GM12878 (cell line): ENCODE data around the gene SORT1. TPM values are rescaled to one million over a fixed set of nuclear protein-coding genes. Genes with fewer than 3 reads are reported as not detected.
A peak's percentile ranks its signal among the peaks of the same experiment; 100 is the strongest.

Experiments
- ASH2L ChIP-seq: fragments of 300-600, 200-600 bp; sonication (generic); IDR thresholded peaks from 2 replicates; pipeline ENCODE4 v1.6.1; 2017; ENCODE audit warnings: low read depth, mild to moderate bottlenecking, borderline replicate concordance
- ATF2 ChIP-seq: IDR thresholded peaks from 2 replicates; pipeline ENCODE4 v1.6.1; 2012; ENCODE audit warnings: low read length, inconsistent platforms
- CBFB ChIP-seq: IDR thresholded peaks from 2 replicates; pipeline ENCODE4 v1.6.1; 2016; ENCODE audit warnings: antibody characterized with exemption, low read depth
- CTCF ChIP-seq, 3 experiments: IDR thresholded peaks in 2 of 3; conservative IDR thresholded peaks in 1 of 3; 2 replicates each; pipeline ENCODE4 v1.5.1; 2011; ENCODE audit warnings: low read depth in 3 of 3, low read length in 3 of 3, mild to moderate bottlenecking in 3 of 3, control low read depth in 2 of 3, moderate library complexity in 2 of 3, inconsistent platforms in 1 of 3, mixed read lengths in 1 of 3; ENCODE audit not compliant: control insufficient read depth in 2 of 3, insufficient read depth in 1 of 3; ENCODE audit errors: extremely low read depth in 1 of 3
- GABPA ChIP-seq: IDR thresholded peaks from 2 replicates; pipeline ENCODE4 v1.6.1; 2014; ENCODE audit warnings: antibody characterized with exemption, low read depth, mild to moderate bottlenecking, inconsistent platforms
- HDAC6 ChIP-seq: fragments of 200-600 bp; sonication (generic); IDR thresholded peaks from one replicate; pipeline ENCODE4 v1.8.0; 2017; ENCODE audit warnings: antibody characterized with exemption; ENCODE audit not compliant: unreplicated experiment
- IKZF1 ChIP-seq: fragments of 450-650 bp; conservative IDR thresholded peaks from 2 replicates; pipeline ENCODE4 v1.6.1; 2017; ENCODE audit warnings: antibody characterized with exemption, mild to moderate bottlenecking
- IRF3 ChIP-seq: fragments of 450-650 bp; IDR thresholded peaks from 2 replicates; pipeline ENCODE4 v1.6.1; 2014; ENCODE audit warnings: mild to moderate bottlenecking
- KLF5 ChIP-seq: fragments of 450-650 bp; IDR thresholded peaks from 2 replicates; pipeline ENCODE4 v1.6.1; 2014; ENCODE audit warnings: mild to moderate bottlenecking; ENCODE audit not compliant: partially characterized antibody
- NFYB ChIP-seq: IDR thresholded peaks from 2 replicates; pipeline ENCODE4 v1.6.1; 2011; ENCODE audit warnings: low read depth, mild to moderate bottlenecking, low read length, improper control_type of control experiment, moderate library complexity; ENCODE audit not compliant: insufficient read depth
- NR2F1 ChIP-seq: fragments of 450-650 bp; conservative IDR thresholded peaks from 2 replicates; pipeline ENCODE4 v1.6.1; 2017; ENCODE audit warnings: mild to moderate bottlenecking
- PAX5 ChIP-seq: IDR thresholded peaks from 2 replicates; pipeline ENCODE4 v1.6.1; 2011; ENCODE audit warnings: low read depth, low read length, borderline replicate concordance
- RUNX3 ChIP-seq: IDR thresholded peaks from 2 replicates; pipeline ENCODE4 v1.6.1; 2012; ENCODE audit warnings: low read length, inconsistent platforms
- SIN3A ChIP-seq: IDR thresholded peaks from 2 replicates; pipeline ENCODE4 v1.6.1; 2012; ENCODE audit warnings: low read depth, low read length, improper control_type of control experiment
- SIX5 ChIP-seq: IDR thresholded peaks from 2 replicates; pipeline ENCODE4 v1.6.1; 2011; ENCODE audit warnings: mild to moderate bottlenecking, low read depth, low read length, moderate library complexity; ENCODE audit not compliant: severe bottlenecking
- SMAD1 ChIP-seq: fragments of 450-650 bp; IDR thresholded peaks from 2 replicates; pipeline ENCODE4 v1.6.1; 2018; ENCODE audit warnings: mild to moderate bottlenecking, low read depth; ENCODE audit not compliant: partially characterized antibody
- SMARCA5 ChIP-seq: fragments of 450-650 bp; IDR thresholded peaks from 2 replicates; pipeline ENCODE4 v1.6.1; 2017; ENCODE audit warnings: mild to moderate bottlenecking
- TBL1XR1 ChIP-seq: IDR thresholded peaks from 2 replicates; pipeline ENCODE4 v1.6.1; 2012; ENCODE audit warnings: low read depth, low read length, improper control_type of control experiment
- TCF12 ChIP-seq: IDR thresholded peaks from 2 replicates; pipeline ENCODE4 v1.6.1; 2011; ENCODE audit warnings: low read depth, mild to moderate bottlenecking, low read length
- YY1 ChIP-seq: IDR thresholded peaks from 2 replicates; pipeline ENCODE4 v1.6.1; 2011; ENCODE audit warnings: low read depth, mild to moderate bottlenecking, low read length
- ZBED1 ChIP-seq: IDR thresholded peaks from 2 replicates; pipeline ENCODE4 v1.6.1; 2016; ENCODE audit warnings: borderline replicate concordance
- ZNF207 ChIP-seq: fragments of 450-650 bp; IDR thresholded peaks from 2 replicates; pipeline ENCODE4 v1.6.1; 2014; ENCODE audit warnings: antibody characterized with exemption, mild to moderate bottlenecking, borderline replicate concordance
- polyA plus RNA-seq, 11 experiments: library from polyadenylated mRNA; depleted of rRNA in 4 of 11; unstranded in 6 of 11; stranded (reverse) in 5 of 11; fragments of >200 nt; fragmentation: Nextera tagmentation in 4 of 11; fragmentation: Illumina TruSeq in 1 of 11; extraction: Ambion mirVana in 4 of 11; extraction: Trizol in 1 of 11; gene quantifications; 1 replicate in 1 of 11; 2 replicates in 10 of 11; pipeline versions ENCODE4 v1.2.1 to v1.2.3, GENCODE V29; 2011 to 2016; ENCODE audit warnings: inconsistent platforms in 2 of 11, missing spikeins in 2 of 11, low read depth in 1 of 11
- total RNA-seq, 4 experiments: library from RNA; depleted of rRNA in 3 of 4; stranded (reverse); fragments of >200 nt in 3 of 4; fragmentation: Illumina TruSeq in 1 of 4; extraction: Trizol in 1 of 4; gene quantifications; 2 replicates each; pipeline versions ENCODE4 v1.2.1 to v1.2.3, GENCODE V29; 2013 to 2021
- TF ChIP-seq, protein P1 (sequence below): fragments of 450-650 bp; IDR thresholded peaks from 2 replicates; pipeline ENCODE4 v1.6.1; 2016; ENCODE audit warnings: mild to moderate bottlenecking, moderate library complexity, borderline replicate concordance
- TF ChIP-seq, protein P2 (sequence below): IDR thresholded peaks from 2 replicates; pipeline ENCODE4 v1.6.1; 2011; ENCODE audit warnings: low read depth, mild to moderate bottlenecking, low read length, moderate library complexity, borderline replicate concordance; ENCODE audit errors: extremely low read depth

Gene SORT1
- total and polyA plus RNA-seq, 10 of the 15 experiments (the other 5 are each of a cell fraction or from before 2014, with no cell fraction given), result 0.06 to 1.9 (median 0.33) TPM; not detected in 1

- TF ChIP-seq, protein P1, sequence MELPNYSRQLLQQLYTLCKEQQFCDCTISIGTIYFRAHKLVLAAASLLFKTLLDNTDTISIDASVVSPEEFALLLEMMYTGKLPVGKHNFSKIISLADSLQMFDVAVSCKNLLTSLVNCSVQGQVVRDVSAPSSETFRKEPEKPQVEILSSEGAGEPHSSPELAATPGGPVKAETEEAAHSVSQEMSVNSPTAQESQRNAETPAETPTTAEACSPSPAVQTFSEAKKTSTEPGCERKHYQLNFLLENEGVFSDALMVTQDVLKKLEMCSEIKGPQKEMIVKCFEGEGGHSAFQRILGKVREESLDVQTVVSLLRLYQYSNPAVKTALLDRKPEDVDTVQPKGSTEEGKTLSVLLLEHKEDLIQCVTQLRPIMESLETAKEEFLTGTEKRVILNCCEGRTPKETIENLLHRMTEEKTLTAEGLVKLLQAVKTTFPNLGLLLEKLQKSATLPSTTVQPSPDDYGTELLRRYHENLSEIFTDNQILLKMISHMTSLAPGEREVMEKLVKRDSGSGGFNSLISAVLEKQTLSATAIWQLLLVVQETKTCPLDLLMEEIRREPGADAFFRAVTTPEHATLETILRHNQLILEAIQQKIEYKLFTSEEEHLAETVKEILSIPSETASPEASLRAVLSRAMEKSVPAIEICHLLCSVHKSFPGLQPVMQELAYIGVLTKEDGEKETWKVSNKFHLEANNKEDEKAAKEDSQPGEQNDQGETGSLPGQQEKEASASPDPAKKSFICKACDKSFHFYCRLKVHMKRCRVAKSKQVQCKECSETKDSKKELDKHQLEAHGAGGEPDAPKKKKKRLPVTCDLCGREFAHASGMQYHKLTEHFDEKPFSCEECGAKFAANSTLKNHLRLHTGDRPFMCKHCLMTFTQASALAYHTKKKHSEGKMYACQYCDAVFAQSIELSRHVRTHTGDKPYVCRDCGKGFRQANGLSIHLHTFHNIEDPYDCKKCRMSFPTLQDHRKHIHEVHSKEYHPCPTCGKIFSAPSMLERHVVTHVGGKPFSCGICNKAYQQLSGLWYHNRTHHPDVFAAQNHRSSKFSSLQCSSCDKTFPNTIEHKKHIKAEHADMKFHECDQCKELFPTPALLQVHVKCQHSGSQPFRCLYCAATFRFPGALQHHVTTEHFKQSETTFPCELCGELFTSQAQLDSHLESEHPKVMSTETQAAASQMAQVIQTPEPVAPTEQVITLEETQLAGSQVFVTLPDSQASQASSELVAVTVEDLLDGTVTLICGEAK, result no peak
- TF ChIP-seq, protein P2, sequence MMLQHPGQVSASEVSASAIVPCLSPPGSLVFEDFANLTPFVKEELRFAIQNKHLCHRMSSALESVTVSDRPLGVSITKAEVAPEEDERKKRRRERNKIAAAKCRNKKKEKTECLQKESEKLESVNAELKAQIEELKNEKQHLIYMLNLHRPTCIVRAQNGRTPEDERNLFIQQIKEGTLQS, result no peak
- TF ChIP-seq YY1, result no peak
- peak; percentile 78 for TF ChIP-seq ATF2
- TF ChIP-seq ZNF207, result no peak
- peak; percentile 54; the same call in 1 of the 2 replicates for TF ChIP-seq TCF12
- no peak for TF ChIP-seq SIX5
- TF ChIP-seq ZBED1, result peak; percentile 51; the same call in 1 of the 2 replicates
- TF ChIP-seq IRF3, result no peak
- no peak for TF ChIP-seq ASH2L
- no peak for TF ChIP-seq HDAC6
- 0 out of 2 replicates have a peak, but pooled peaks have one; percentile 15 for TF ChIP-seq NR2F1
- no peak for TF ChIP-seq CBFB
- TF ChIP-seq GABPA, result 0 out of 2 replicates have a peak, but pooled peaks have one; percentile 35
- TF ChIP-seq SMAD1, result no peak
- peak; percentile 81 for TF ChIP-seq IKZF1
- TF ChIP-seq CTCF (IDR thresholded peaks at IDR 0.05 in 2 of 3, conservative IDR thresholded peaks at IDR 0.05 in 1 of 3; ENCODE audit: control insufficient read depth in 2 of 3, extremely low read depth in 1 of 3, insufficient read depth in 1 of 3, low read depth in 3 of 3, low read length in 3 of 3), result no peak
- no peak for TF ChIP-seq SIN3A
- no peak for TF ChIP-seq SMARCA5
- no peak for TF ChIP-seq KLF5
- peak; percentile 65; the same call in 1 of the 2 replicates for TF ChIP-seq TBL1XR1
- peak; percentile 93 for TF ChIP-seq RUNX3
- no peak for TF ChIP-seq NFYB
- TF ChIP-seq PAX5, result no peak
These were observed 6.1 kb downstream of the SORT1 start (continued) for GRCh38 chr1:109391626-109392025.
